Fibroblast of lung (primary cell): ENCODE results near the gene PPP1CC. TPM values are rescaled to one million over a fixed set of nuclear protein-coding genes. Genes with fewer than 3 reads are reported as not detected.

Experiments
- DNase-seq, 2 donors: peaks; one replicate each; pipeline versions ENCODE4 v3.0.0 to v3.0.0-alpha.2; 2010; ENCODE audit warnings: low read depth in 2 of 2
- H2AFZ ChIP-seq: 2 replicates; pipeline ENCODE4 v1.5.1; 2012; ENCODE audit warnings: low read length, control low read depth, inconsistent platforms
- H3K27ac ChIP-seq: 2 replicates; pipeline ENCODE4 v1.5.1; 2011; ENCODE audit warnings: low read length, control low read depth; ENCODE audit not compliant: insufficient read depth
- H3K27me3 ChIP-seq: 2 replicates; pipeline ENCODE4 v1.5.1; 2011; ENCODE audit warnings: mild to moderate bottlenecking, low read length; ENCODE audit not compliant: control insufficient read depth, insufficient read depth
- H3K36me3 ChIP-seq: 2 replicates; pipeline ENCODE4 v1.5.1; 2011; ENCODE audit warnings: low read length; ENCODE audit not compliant: control insufficient read depth, insufficient read depth
- H3K4me1 ChIP-seq: 2 replicates; pipeline ENCODE4 v1.5.1; 2011; ENCODE audit warnings: low read length; ENCODE audit not compliant: control insufficient read depth, insufficient read depth; ENCODE audit errors: extremely low read depth
- H3K4me2 ChIP-seq: 2 replicates; pipeline ENCODE4 v1.5.1; 2011; ENCODE audit warnings: low read length, control low read depth; ENCODE audit not compliant: insufficient read depth; ENCODE audit errors: extremely low read depth
- H3K4me3 ChIP-seq, 4 experiments: fragments of 200-600 bp in 1 of 4; sonication (generic) in 1 of 4; replicated peaks in 1 of 4; 2 replicates each; pipeline ENCODE4 v1.5.1; 2011 to 2016; ENCODE audit warnings: low read length in 4 of 4, low read depth in 3 of 4, mild to moderate bottlenecking in 3 of 4, control low read depth in 2 of 4, inconsistent platforms in 1 of 4, mixed read lengths in 1 of 4; ENCODE audit not compliant: insufficient read depth in 1 of 4; ENCODE audit errors: control extremely low read depth in 1 of 4
- H3K79me2 ChIP-seq: 2 replicates; pipeline ENCODE4 v1.5.1; 2012; ENCODE audit warnings: mild to moderate bottlenecking, low read length, inconsistent platforms; ENCODE audit not compliant: control insufficient read depth, insufficient read depth
- H3K9ac ChIP-seq: 2 replicates; pipeline ENCODE4 v1.5.1; 2011; ENCODE audit warnings: mild to moderate bottlenecking, low read length, control low read depth; ENCODE audit not compliant: insufficient read depth
- H3K9me3 ChIP-seq: 2 replicates; pipeline ENCODE4 v1.5.1; 2012; ENCODE audit warnings: low read depth, low read length; ENCODE audit not compliant: control insufficient read depth, insufficient read depth
- H4K20me1 ChIP-seq: 2 replicates; pipeline ENCODE4 v1.5.1; 2011; ENCODE audit warnings: low read length; ENCODE audit not compliant: control insufficient read depth, insufficient read depth; ENCODE audit errors: extremely low read depth
- CTCF ChIP-seq, 2 donors: IDR thresholded peaks in 1 of 2; conservative IDR thresholded peaks in 1 of 2; 1 replicate in 1 of 2; 2 replicates in 1 of 2; pipeline ENCODE4 v1.5.1; 2011 to 2012; ENCODE audit warnings: low read length in 2 of 2, control low read depth in 1 of 2, inconsistent platforms in 1 of 2, low read depth in 1 of 2, mild to moderate bottlenecking in 1 of 2
- EZH2 ChIP-seq: IDR thresholded peaks from 2 replicates; pipeline ENCODE4 v1.5.1; 2012; ENCODE audit warnings: low read length, control low read depth, mild to moderate bottlenecking; ENCODE audit errors: missing control alignments
- polyA plus RNA-seq, 2 donors: library from polyadenylated mRNA; depleted of rRNA in 1 of 2; stranded (reverse) in 1 of 2; unstranded in 1 of 2; fragments of >200 nt; gene quantifications; 2 replicates each; pipeline ENCODE4 v1.2.1, GENCODE V29; 2011 to 2012; ENCODE audit warnings: missing spikeins in 1 of 2
- total RNA-seq: library from RNA; depleted of rRNA; stranded (reverse); fragments of >200 nt; gene quantifications from 2 replicates; pipeline ENCODE4 v1.2.1, GENCODE V29; 2014

Gene PPP1CC
- total and polyA plus RNA-seq, 2 donors (not counting 1 experiment from before 2014, with no cell fraction given): 110 to 112 TPM

- no peak overlapping the region for H3K4me2 ChIP-seq
- no peak overlapping the region for H3K4me3 ChIP-seq
- peaks cover 3% of the 10 kb centered on the region for H3K4me1 ChIP-seq
- no peak for DNase-seq
- peaks cover 9% of the 10 kb centered on the region for H3K27me3 ChIP-seq
- TF ChIP-seq CTCF (conservative IDR thresholded peaks at IDR 0.05 in 1 of 2, IDR thresholded peaks at IDR 0.05 in 1 of 2; ENCODE audit: low read depth in 1 of 2, low read length in 2 of 2) (no peak), EZH2 (no peak)
- no peak overlapping the region for H3K27ac ChIP-seq
- no peaks in the 10 kb centered on the region for H4K20me1 ChIP-seq
- H3K9ac ChIP-seq: no peak overlapping the region
- no peak overlapping the region for H2AFZ ChIP-seq
- no peaks in the 10 kb centered on the region for H3K79me2 ChIP-seq
- no peaks in the 10 kb centered on the region for H3K9me3 ChIP-seq
- H3K36me3 ChIP-seq: no peaks in the 10 kb centered on the region
Measured at GRCh38 chr12:110683888-110684287, 58.8 kb downstream of the PPP1CC start.

GRCh38 chr12:110680032-110680431 lies 62.7 kb downstream of the PPP1CC start:
- DNase-seq: no peak
- Histone ChIP-seq H3K4me1 (no peaks in the 10 kb centered on the region), H2AFZ (no peak overlapping the region)

GRCh38 chr12:110679201-110679600 lies 63.5 kb downstream of the PPP1CC start:
- TF ChIP-seq CTCF (conservative IDR thresholded peaks at IDR 0.05 in 1 of 2, IDR thresholded peaks at IDR 0.05 in 1 of 2; ENCODE audit: low read depth in 1 of 2, low read length in 2 of 2) (no peak), EZH2 (no peak)
- Histone ChIP-seq H3K36me3 (no peaks in the 10 kb centered on the region), H3K27me3 (no peaks in the 10 kb centered on the region), H3K79me2 (no peaks in the 10 kb centered on the region), H4K20me1 (no peaks in the 10 kb centered on the region), H3K27ac (no peak overlapping the region), H3K4me2 (no peak overlapping the region), H3K4me1 (no peaks in the 10 kb centered on the region), H2AFZ (no peak overlapping the region), H3K9me3 (no peaks in the 10 kb centered on the region), H3K4me3 (no peak overlapping the region), H3K9ac (no peak overlapping the region)
- DNase-seq: no peak

More at GRCh38 chr12:110680032-110680431, 62.7 kb downstream of the PPP1CC start:
- TF ChIP-seq CTCF (conservative IDR thresholded peaks at IDR 0.05 in 1 of 2, IDR thresholded peaks at IDR 0.05 in 1 of 2; ENCODE audit: low read depth in 1 of 2, low read length in 2 of 2) (no peak), EZH2 (no peak)
- no peaks in the 10 kb centered on the region for H4K20me1 ChIP-seq
- no peaks in the 10 kb centered on the region for H3K9me3 ChIP-seq
- H3K79me2 ChIP-seq: no peaks in the 10 kb centered on the region
- H3K9ac ChIP-seq: no peak overlapping the region
- no peak overlapping the region for H3K4me2 ChIP-seq
- H3K4me3 ChIP-seq: no peak overlapping the region
- H3K36me3 ChIP-seq: no peaks in the 10 kb centered on the region
- H3K27me3 ChIP-seq: no peaks in the 10 kb centered on the region
- no peak overlapping the region for H3K27ac ChIP-seq
